Pancreas (tissue), 10 donors: ENCODE data around the gene STUM. TPM values are rescaled to one million over a fixed set of nuclear protein-coding genes. Genes with fewer than 3 reads are reported as not detected.
A peak's percentile ranks its signal among the peaks of the same experiment; 100 is the strongest.

Source experiments
- ATAC-seq, 4 donors: fragments of 200-7000 bp; cut with Tn5 transposase; one replicate each; pipeline versions ENCODE4 v1.8.0 to v1.9.1; 2020; ENCODE audit warnings: mild to moderate bottlenecking in 4 of 4, moderate library complexity in 4 of 4
- DNase-seq, 6 donors: peaks; one replicate each; pipeline ENCODE4 v3.0.0-alpha.2; 2020
- FAIRE-seq: peaks from 2 replicates; lab custom pipeline; 2012; peaks lifted over from hg19 to GRCh38; lab: Jason Lieb, UNC
- H3K27ac ChIP-seq, 4 donors: fragments of 200-600 bp; sonication (generic); 1 replicate in 3 of 4; 2 replicates in 1 of 4; pipeline versions ENCODE4 v1.5.0 to v1.8.0; 2020
- H3K27me3 ChIP-seq, 4 donors: fragments of 200-600 bp; one replicate each; pipeline ENCODE4 v1.8.0; 2021
- H3K36me3 ChIP-seq, 3 donors: fragments of 200-600 bp; sonication (generic) in 1 of 3; one replicate each; pipeline versions ENCODE4 v1.5.0 to v1.8.0; 2020 to 2021
- H3K4me1 ChIP-seq, 3 donors: fragments of 200-600 bp; one replicate each; pipeline ENCODE4 v1.8.0; 2021
- H3K4me3 ChIP-seq, 4 donors: fragments of 200-600 bp; sonication (generic) in 2 of 4; one replicate each; pipeline versions ENCODE4 v1.5.0 to v1.8.0; 2020 to 2021
- H3K9me3 ChIP-seq, 4 donors: fragments of 200-600 bp; one replicate each; pipeline ENCODE4 v1.8.0; 2021
- CTCF ChIP-seq, 4 donors: fragments of 200-600 bp; sonication (generic) in 3 of 4; IDR thresholded peaks; one replicate each; pipeline versions ENCODE4 v1.5.0 to v1.8.0; 2021; ENCODE audit warnings: antibody characterized with exemption in 4 of 4
- WGBS, 2 donors: extraction: QIAGEN DNeasy Blood & Tissue Kit; methylation state at CpG; one replicate each; pipeline ENCODE4 v1.1.7; 2013; 5-methylcytosine and 5-hydroxymethylcytosine counted together
- intact Hi-C, 3 donors: fragments of 100-400 bp; cut with DNase I; formaldehyde crosslinking; loops; one replicate each; pipeline versions ENCODE4 v1.11.1 to v1.14.2; 2022
- polyA plus RNA-seq, 2 donors: library from polyadenylated mRNA; stranded (reverse); fragments of 200-250 nt; gene quantifications; one replicate each; pipeline ENCODE4 v1.2.3, GENCODE V29; 2013
- total RNA-seq, 6 donors: library from RNA; stranded (reverse); fragmentation: NEBNext Ultra II Directional in 4 of 6; extraction: Animal tissue kit (Norgen Biotek cat#: 25700) in 4 of 6; gene quantifications; one replicate each; pipeline versions ENCODE4 v1.2.1 to v1.2.4, GENCODE V29; 2021 to 2023
- donor health status: healthy with polysubstance abuse.
- donor health status: DM: no; HTN: no; CAD: no; lungs with moderate emphysema.
- donor health status: DM: no; HTN: no; CAD: no.
- donor health status: control.
- donor health status: control.
- donor health status: Bipolar disorder and iron deficiency.
- donor health status: DM: yes; HTN: yes; CAD: no.
- donor health status: DM: no; HTN: no; CAD: no.
- donor health status: DM: no; HTN: no; CAD: no.
- donor health status: DM: yes; HTN: yes; CAD: no.

The STUM gene
- total and polyA plus RNA-seq, 8 donors = 0.32 to 1.2 (median 0.56) TPM

DNA sequence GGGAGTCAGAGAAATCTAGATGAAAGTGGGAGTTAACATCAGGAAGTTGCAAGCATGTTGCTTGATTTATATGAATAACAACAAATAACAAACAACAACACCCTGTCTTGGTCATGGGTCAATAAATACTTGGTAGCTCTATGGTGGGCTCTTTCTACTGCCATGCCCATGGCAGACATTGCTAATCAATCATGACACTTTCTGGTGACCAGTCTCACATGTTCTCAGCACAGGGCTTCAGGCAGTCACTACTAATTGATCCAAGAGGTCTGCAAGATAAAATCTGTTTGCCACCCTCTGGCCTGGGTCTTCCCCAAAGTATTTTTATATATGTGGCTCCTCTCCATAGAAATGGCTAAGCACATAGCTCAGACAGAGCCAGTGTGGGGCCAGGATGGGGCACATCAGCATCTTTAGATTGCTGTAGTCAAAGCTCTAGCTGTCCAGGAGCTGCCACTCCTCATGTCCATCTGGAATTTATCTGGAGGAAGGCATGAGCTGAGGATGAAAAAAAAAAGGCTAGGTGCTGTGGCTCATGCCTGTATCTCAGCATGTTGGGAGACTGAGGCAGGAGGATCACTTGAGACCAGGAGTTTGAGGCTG is 51.2 kb downstream of the STUM start:
- FAIRE-seq (no peak), ATAC-seq (no peak), DNase-seq (no peak)
- Histone ChIP-seq H3K27me3 (no peaks in the 10 kb centered on the region), H3K9me3 (no peaks in the 10 kb centered on the region), H3K27ac (no peak overlapping the region), H3K4me1 (no peaks in the 10 kb centered on the region), H3K36me3 (no peaks in the 10 kb centered on the region), H3K4me3 (no peak overlapping the region)
- TF ChIP-seq CTCF (IDR thresholded peaks at IDR 0.05) = no peak
- intact Hi-C loops = loop anchor here in 1 of 3 donors (10.0 kb wide), 1 partner anchor 175 kb away; no protein-coding TSS in a partner anchor

GRCh38 chr1:226600254-226600653 is 51.7 kb downstream of the STUM start:
- WGBS, 2 donors = 87 to 88% methylated on average over 4 of the region's 4 CpGs
- Histone ChIP-seq H3K9me3 (no peaks in the 10 kb centered on the region), H3K27ac (no peak overlapping the region), H3K4me1 (no peaks in the 10 kb centered on the region), H3K4me3 (no peak overlapping the region), H3K27me3 (no peaks in the 10 kb centered on the region), H3K36me3 (no peaks in the 10 kb centered on the region)
- DNase-seq = no peak
- ATAC-seq = no peak
- intact Hi-C loops = loop anchor here in 1 of 3 donors (10.0 kb wide), 1 partner anchor 175 kb away; no protein-coding TSS in a partner anchor
- no peak for TF ChIP-seq CTCF (IDR thresholded peaks at IDR 0.05)
- no peak for FAIRE-seq

DNA sequence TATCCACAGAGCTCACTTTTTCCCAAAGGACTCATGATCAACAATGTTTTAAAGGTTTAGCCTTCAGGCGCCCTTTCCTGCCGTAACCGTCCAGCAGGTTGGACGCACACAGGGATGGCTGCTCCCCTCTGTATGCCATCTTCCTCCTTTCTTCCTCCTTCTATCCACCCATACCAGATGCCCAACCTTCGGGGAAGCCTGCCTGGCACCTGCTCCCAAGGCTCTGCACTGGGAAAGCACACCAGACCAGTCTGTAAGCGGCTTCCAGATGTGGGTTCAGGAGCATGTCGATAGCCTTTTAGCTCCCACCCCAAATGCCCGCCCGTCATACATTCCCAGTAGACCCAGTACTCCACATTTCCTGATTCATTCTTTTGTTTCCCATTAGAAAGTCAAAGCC is 52.9 kb downstream of the STUM start:
- no peaks in the 10 kb centered on the region for H3K27me3 ChIP-seq
- H3K36me3 ChIP-seq = no peaks in the 10 kb centered on the region
- no peak for DNase-seq
- intact Hi-C loops = loop anchor here in 1 of 3 donors (10.0 kb wide), 1 partner anchor 177 kb away; no protein-coding TSS in a partner anchor
- 95 to 97% methylated on average over 9 of the region's 9 CpGs for WGBS, 2 donors
- no peaks in the 10 kb centered on the region for H3K4me1 ChIP-seq
- TF ChIP-seq CTCF (IDR thresholded peaks at IDR 0.05) = no peak
- no peak overlapping the region for H3K4me3 ChIP-seq
- FAIRE-seq = no peak
- no peak overlapping the region for H3K27ac ChIP-seq
- ATAC-seq = no peak
- no peaks in the 10 kb centered on the region for H3K9me3 ChIP-seq

DNA sequence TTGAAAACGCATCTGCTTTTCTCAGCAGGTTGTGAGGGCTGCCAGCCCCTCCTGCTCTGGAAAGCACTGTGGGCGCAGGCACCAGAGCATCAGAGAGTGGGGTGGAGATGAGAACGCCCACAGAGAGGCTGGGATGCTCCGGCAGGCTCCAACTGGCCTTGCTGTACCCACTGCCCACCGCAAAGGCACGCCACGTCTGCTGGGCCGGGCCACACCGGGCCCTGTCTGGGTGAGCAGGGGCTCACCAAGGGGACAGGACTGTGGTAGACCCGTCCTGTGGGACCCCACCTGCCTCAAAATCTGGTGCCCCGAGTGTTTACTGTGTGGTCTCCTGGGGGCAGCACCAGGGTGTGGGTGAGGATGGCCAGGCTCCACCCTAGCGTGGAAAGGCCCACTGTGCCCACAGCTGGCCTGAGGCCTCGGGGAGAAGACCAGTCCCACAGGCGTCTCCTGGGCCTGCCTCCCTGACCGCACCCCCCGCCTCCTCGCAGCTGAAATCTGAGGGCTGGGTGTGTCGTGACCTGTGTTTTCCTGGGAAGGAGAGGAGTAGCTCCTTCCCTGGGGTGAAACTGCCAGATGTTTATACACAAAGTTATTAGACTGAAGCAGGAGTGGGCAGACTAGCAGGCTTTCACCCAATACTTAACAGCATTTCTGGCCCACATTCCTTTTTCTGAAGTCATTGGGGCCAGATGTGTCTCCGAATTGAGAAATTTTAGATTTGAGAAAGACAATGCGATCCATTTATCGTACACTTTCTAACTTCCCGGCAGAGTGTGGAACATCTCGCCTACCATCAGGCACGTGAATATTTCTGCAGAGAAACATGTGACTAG is 53.8 kb downstream of the STUM start:
- DNase-seq = no peak
- peak in 3 of 4 donors; percentile 35 to 40 (median 37) for ATAC-seq
- intact Hi-C loops = loop anchor here in 1 of 3 donors (10.0 kb wide), 1 partner anchor 178 kb away; no protein-coding TSS in a partner anchor
- no peak overlapping the region for H3K4me3 ChIP-seq
- no peaks in the 10 kb centered on the region for H3K4me1 ChIP-seq
- FAIRE-seq = no peak
- no peak for TF ChIP-seq CTCF (IDR thresholded peaks at IDR 0.05)
- no peak overlapping the region for H3K27ac ChIP-seq
- WGBS, 2 donors = 85 to 88% methylated on average over 24 of the region's 24 CpGs
- H3K27me3 ChIP-seq = no peaks in the 10 kb centered on the region
- H3K36me3 ChIP-seq = no peaks in the 10 kb centered on the region
- H3K9me3 ChIP-seq = no peaks in the 10 kb centered on the region
